OCI-LY3 (cell line): ENCODE data around the gene TCF12.

Source experiments
- CTCF ChIP-seq: fragments of 200-600, 300-600 bp; sonication (generic); IDR thresholded peaks from 2 replicates; pipeline ENCODE4 v1.5.1; 2014; ENCODE audit warnings: antibody characterized with exemption, low read length, low read depth
- EZH2phosphoT487 ChIP-seq: fragments of 200-600 bp; shearing (Covaris generic); IDR thresholded peaks from 2 replicates; pipeline ENCODE4 v1.6.1; 2018; ENCODE audit warnings: antibody characterized with exemption, mixed run types, low read depth

GRCh38 chr15:56964182-56964581 lies 45.7 kb downstream of the TCF12 start:
- TF ChIP-seq EZH2phosphoT487 (no peak), CTCF (no peak)
